Tibial artery (tissue), 4 donors: Measurements from ENCODE around the gene ANKRD53.

ENCODE experiments used
- DNase-seq, 2 donors: peaks; one replicate each; pipeline ENCODE4 v3.0.0-alpha.2; 2019
- H3K27ac ChIP-seq, 2 donors: fragments of 200-600 bp; sonication (generic) in 1 of 2; 1 replicate in 1 of 2; 2 replicates in 1 of 2; pipeline ENCODE4 v1.5.1; 2018 to 2019; ENCODE audit warnings: mild to moderate bottlenecking in 1 of 2
- H3K27me3 ChIP-seq, 2 donors: fragments of 200-600 bp; sonication (generic) in 1 of 2; one replicate each; pipeline versions ENCODE4 v1.5.1 to v1.6.0; 2016 to 2019
- H3K36me3 ChIP-seq, 3 donors: fragments of 200-600 bp; sonication (generic) in 2 of 3; one replicate each; pipeline ENCODE4 v1.5.1; 2016 to 2019; ENCODE audit warnings: mild to moderate bottlenecking in 2 of 3
- H3K4me1 ChIP-seq, 4 donors: fragments of 200-600 bp; sonication (generic) in 2 of 4; 1 replicate in 3 of 4; 2 replicates in 1 of 4; pipeline ENCODE4 v1.5.1; 2016 to 2019
- H3K4me3 ChIP-seq, 2 donors: fragments of 200-600 bp; sonication (generic) in 1 of 2; 1 replicate in 1 of 2; 2 replicates in 1 of 2; pipeline ENCODE4 v1.5.1; 2018 to 2019; ENCODE audit warnings: mild to moderate bottlenecking in 2 of 2
- H3K9me3 ChIP-seq, 3 donors: fragments of 200-600 bp; sonication (generic) in 1 of 3; one replicate each; pipeline ENCODE4 v1.5.1; 2016 to 2019
- intact Hi-C: fragments of 100-400 bp; cut with DNase I; formaldehyde crosslinking; loops from one replicate; pipeline ENCODE4 v1.15.0; 2023; ENCODE audit warnings: low total_unique reads
- TF ChIP-seq, protein P1 (sequence below), 2 experiments: fragments of 200-600 bp in 1 of 2; fragments of 450-650 bp in 1 of 2; IDR thresholded peaks; one replicate each; pipeline ENCODE4 v1.5.1; 2017 to 2019; ENCODE audit warnings: antibody characterized with exemption in 2 of 2, mild to moderate bottlenecking in 1 of 2, moderate library complexity in 1 of 2

ANKRD53 gene

GRCh38 chr2:70942396-70943204 is 35.8 kb upstream of the ANKRD53 start:
- Histone ChIP-seq H3K9me3 (no peaks in the 10 kb centered on the region), H3K4me3 (no peak overlapping the region), H3K27me3 (peaks cover 0 to 24% of the 10 kb centered on the region in 2 donors), H3K27ac (no peak overlapping the region), H3K4me1 (peaks cover 0 to 3% (median 0%) of the 10 kb centered on the region in 4 donors), H3K36me3 (no peaks in the 10 kb centered on the region)
- DNase-seq: peak; percentile 5 to 37
- intact Hi-C loops: no loop called here
- TF ChIP-seq, protein P1, sequence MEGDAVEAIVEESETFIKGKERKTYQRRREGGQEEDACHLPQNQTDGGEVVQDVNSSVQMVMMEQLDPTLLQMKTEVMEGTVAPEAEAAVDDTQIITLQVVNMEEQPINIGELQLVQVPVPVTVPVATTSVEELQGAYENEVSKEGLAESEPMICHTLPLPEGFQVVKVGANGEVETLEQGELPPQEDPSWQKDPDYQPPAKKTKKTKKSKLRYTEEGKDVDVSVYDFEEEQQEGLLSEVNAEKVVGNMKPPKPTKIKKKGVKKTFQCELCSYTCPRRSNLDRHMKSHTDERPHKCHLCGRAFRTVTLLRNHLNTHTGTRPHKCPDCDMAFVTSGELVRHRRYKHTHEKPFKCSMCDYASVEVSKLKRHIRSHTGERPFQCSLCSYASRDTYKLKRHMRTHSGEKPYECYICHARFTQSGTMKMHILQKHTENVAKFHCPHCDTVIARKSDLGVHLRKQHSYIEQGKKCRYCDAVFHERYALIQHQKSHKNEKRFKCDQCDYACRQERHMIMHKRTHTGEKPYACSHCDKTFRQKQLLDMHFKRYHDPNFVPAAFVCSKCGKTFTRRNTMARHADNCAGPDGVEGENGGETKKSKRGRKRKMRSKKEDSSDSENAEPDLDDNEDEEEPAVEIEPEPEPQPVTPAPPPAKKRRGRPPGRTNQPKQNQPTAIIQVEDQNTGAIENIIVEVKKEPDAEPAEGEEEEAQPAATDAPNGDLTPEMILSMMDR (IDR thresholded peaks at IDR 0.05): no peak

- Histone ChIP-seq H3K36me3 (no peaks in the 10 kb centered on the region), H3K4me1 (peaks cover 0 to 8% (median 3%) of the 10 kb centered on the region in 4 donors), H3K27ac (no peak overlapping the region), H3K4me3 (no peak overlapping the region), H3K9me3 (no peaks in the 10 kb centered on the region), H3K27me3 (peaks cover 0 to 26% of the 10 kb centered on the region in 2 donors)
- DNase-seq: peak in 1 of 2 donors; percentile 51
- intact Hi-C loops: no loop called here
- TF ChIP-seq, protein P1 (IDR thresholded peaks at IDR 0.05): no peak
These were observed 35.1 kb upstream of the ANKRD53 start for GRCh38 chr2:70943205-70943871.

DNA sequence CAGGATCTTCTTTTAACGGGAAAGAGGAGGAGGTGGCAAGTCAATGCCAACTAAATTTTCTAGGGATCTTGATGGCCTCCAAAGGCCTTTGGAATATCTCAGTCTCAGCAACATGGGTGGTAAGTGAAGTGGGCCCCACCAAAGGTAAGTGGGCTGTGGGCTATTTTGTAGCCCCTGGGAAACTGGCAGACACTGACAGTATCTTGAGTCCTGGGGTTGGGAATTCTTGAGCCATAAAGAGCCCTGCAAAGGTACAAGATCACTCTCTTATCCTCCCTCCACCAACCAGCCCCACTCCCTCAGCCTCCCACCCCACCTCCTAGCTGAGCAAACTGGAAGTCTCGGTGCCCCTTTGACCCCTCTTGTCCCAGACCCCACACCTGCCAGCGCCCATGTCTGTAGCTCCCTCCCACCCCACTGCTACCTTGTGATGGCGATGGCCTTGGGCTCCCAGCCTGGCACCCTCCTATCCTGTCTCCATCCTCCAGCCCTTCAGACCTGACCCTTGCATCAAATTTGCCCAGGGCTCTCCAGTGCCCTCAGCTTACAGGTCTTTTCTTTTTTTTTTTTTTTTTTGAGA is 34.2 kb upstream of the ANKRD53 start:
- intact Hi-C loops: no loop called here
- DNase-seq: peak in 1 of 2 donors; percentile 38
- Histone ChIP-seq H3K4me1 (peaks cover 0 to 14% (median 6%) of the 10 kb centered on the region in 4 donors), H3K36me3 (no peaks in the 10 kb centered on the region), H3K9me3 (no peaks in the 10 kb centered on the region), H3K27ac (no peak overlapping the region), H3K27me3 (peaks cover 0 to 18% of the 10 kb centered on the region in 2 donors), H3K4me3 (no peak overlapping the region)
- TF ChIP-seq, protein P1 (IDR thresholded peaks at IDR 0.05): no peak

DNA sequence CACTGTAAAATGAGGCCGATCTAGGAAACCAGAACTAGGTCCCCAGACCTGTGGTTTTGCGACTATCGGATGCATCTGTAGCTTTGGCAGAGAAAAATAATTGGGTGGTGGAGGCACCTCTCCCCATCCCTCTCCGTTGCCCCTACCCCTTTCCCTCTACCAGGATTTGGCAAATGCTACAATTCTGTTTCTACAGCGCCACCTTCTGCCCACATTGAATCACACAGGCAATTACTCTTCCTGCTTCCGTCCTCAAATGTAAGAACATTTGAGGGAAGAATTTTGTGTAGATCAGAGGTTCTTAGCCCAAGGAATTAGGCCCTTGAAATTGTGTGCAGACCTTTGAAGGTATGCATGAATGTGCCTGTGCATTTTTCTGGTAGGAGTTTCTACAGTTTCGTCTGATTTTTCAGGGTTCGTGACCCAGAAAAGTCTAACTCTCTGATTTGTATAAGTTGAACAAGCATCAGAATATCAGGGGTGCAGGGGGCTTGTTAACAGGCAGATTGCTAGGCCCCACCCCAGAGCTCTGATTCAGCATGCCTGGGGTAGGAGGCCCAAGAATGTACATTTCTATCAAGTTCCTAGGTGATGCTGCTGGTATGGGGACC is 31.5 kb upstream of the ANKRD53 start:
- H3K4me3 ChIP-seq: no peak overlapping the region
- peak; percentile 49 to 61 for DNase-seq
- H3K27me3 ChIP-seq: peaks cover 0 to 11% of the 10 kb centered on the region in 2 donors
- TF ChIP-seq, protein P1 (IDR thresholded peaks at IDR 0.05): peak; percentile 59 to 71
- H3K4me1 ChIP-seq: peaks cover 0 to 14% (median 6%) of the 10 kb centered on the region in 4 donors
- no peaks in the 10 kb centered on the region for H3K9me3 ChIP-seq
- no peak overlapping the region for H3K27ac ChIP-seq
- intact Hi-C loops: loop anchor here (5.0 kb wide), 1 partner anchor 85 kb away; no protein-coding TSS in a partner anchor
- no peaks in the 10 kb centered on the region for H3K36me3 ChIP-seq

DNA sequence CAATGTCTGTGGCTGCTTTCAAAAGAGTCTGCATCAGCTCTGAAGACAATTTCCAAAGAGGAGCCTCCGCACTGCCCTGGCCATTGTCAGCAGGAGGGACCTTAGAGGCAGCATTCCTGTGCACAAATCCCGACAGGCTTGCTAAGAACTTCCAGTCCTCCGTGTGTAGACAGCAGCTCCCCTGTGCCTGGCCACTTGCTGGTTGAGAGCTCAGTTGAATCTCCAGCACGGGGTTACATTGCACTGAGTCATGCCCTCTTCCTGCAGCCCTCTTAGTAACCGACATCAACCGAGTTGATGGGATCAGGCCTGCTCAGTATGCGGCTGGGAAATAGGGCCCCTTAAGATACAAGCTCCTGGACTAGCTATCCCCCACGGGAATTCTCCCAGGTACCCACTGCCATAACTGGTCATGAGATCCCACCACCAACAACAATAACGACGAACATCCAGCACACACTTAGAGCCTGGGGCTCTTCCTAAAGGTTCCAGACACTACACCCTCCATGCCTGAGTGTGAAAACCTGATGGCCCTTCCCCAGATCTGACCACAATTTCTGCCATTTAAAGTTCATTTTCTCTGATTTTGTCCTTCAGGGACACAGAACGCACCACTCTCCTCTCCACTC is 30.8 kb upstream of the ANKRD53 start:
- H3K27me3 ChIP-seq: peaks cover 0 to 11% of the 10 kb centered on the region in 2 donors
- no peak overlapping the region for H3K27ac ChIP-seq
- no peaks in the 10 kb centered on the region for H3K36me3 ChIP-seq
- TF ChIP-seq, protein P1 (IDR thresholded peaks at IDR 0.05): no peak
- peak in 1 of 2 donors; percentile 34 for DNase-seq
- intact Hi-C loops: loop anchor here (5.0 kb wide), 1 partner anchor 85 kb away; no protein-coding TSS in a partner anchor
- H3K9me3 ChIP-seq: no peaks in the 10 kb centered on the region
- peak overlapping the region in 1 of 2 donors; percentile 41 for H3K4me3 ChIP-seq
- H3K4me1 ChIP-seq: peaks cover 0 to 14% (median 6%) of the 10 kb centered on the region in 4 donors
